ENCODE data around the gene MICAL3.
"Not testable (repeated sequence)": the region's sequence is repeated elsewhere in the genome, so short reads cannot be mapped to it uniquely, and the experiment has no call there.

The MICAL3 gene

GRCh38 chr22:18024276-18024939 lies at the start of gene MICAL3:
TSS of gene MICAL3 (minus strand) at chr22:18024561. CDS start at chr22:17906812, 117,749 bp downstream.
- DNase-seq, result peak; percentile 65 to 90 (median 75)

GRCh38 chr22:18073927-18074326 lies 49.6 kb upstream of the MICAL3 start:
- DNase-seq, result not testable (repeated sequence)

- DNase-seq, result no peak
Measured at GRCh38 chr22:18073467-18073866, 49.1 kb upstream of the MICAL3 start.

GRCh38 chr22:18071968-18072310 lies 47.6 kb upstream of the MICAL3 start:
- DNase-seq, result no peak

- not testable (repeated sequence) for DNase-seq
Measured at GRCh38 chr22:18071307-18071967, 47.1 kb upstream of the MICAL3 start.

GRCh38 chr22:18070556-18071306 lies 46.4 kb upstream of the MICAL3 start:
- no peak for DNase-seq

GRCh38 chr22:18070041-18070440 lies 45.7 kb upstream of the MICAL3 start:
- no peak for DNase-seq

- DNase-seq, result no peak
Measured at GRCh38 chr22:18069041-18069440, 44.7 kb upstream of the MICAL3 start.

GRCh38 chr22:18068381-18068988 lies 44.1 kb upstream of the MICAL3 start:
- no peak for DNase-seq

- DNase-seq, result no peak
Measured at GRCh38 chr22:18067548-18068341, 43.4 kb upstream of the MICAL3 start.

GRCh38 chr22:18067121-18067520 lies 42.8 kb upstream of the MICAL3 start:
- DNase-seq, result no peak

- no peak for DNase-seq
Measured at GRCh38 chr22:18066181-18066859, 42.0 kb upstream of the MICAL3 start.

- DNase-seq, result no peak
Measured at GRCh38 chr22:18065256-18065655, 40.9 kb upstream of the MICAL3 start.

- DNase-seq, result no peak
Measured at GRCh38 chr22:18064636-18065035, 40.3 kb upstream of the MICAL3 start.

- DNase-seq, result not testable (repeated sequence)
Measured at GRCh38 chr22:18063715-18064114, 39.4 kb upstream of the MICAL3 start.

GRCh38 chr22:18063306-18063705 lies 38.9 kb upstream of the MICAL3 start:
- no peak for DNase-seq

- DNase-seq, result no peak
Measured at GRCh38 chr22:18062421-18062820, 38.1 kb upstream of the MICAL3 start.

- DNase-seq, result peak; percentile 59 to 86 (median 62)
Measured at GRCh38 chr22:18060646-18061620, 36.6 kb upstream of the MICAL3 start.

GRCh38 chr22:18059991-18060390 lies 35.6 kb upstream of the MICAL3 start:
- no peak for DNase-seq

GRCh38 chr22:18059473-18059872 lies 35.1 kb upstream of the MICAL3 start:
- DNase-seq, result no peak

- DNase-seq, result no peak
Measured at GRCh38 chr22:18059094-18059417, 34.7 kb upstream of the MICAL3 start.

Data from suppressor macrophage treated with lipopolysaccharide for 1 hour (primary cell).